GM12865 (cell line): Measurements from ENCODE around the gene MSX2.

ENCODE experiments used
- DNase-seq: peaks from one replicate; pipeline ENCODE4 v3.0.0; 2010; ENCODE audit warnings: low read depth
- H3K4me3 ChIP-seq: 2 replicates; pipeline ENCODE4 v1.5.1; 2011; ENCODE audit warnings: mild to moderate bottlenecking, low read depth, low read length, control low read depth
- TF ChIP-seq, protein P1 (sequence below): IDR thresholded peaks from 2 replicates; pipeline ENCODE4 v1.5.1; 2011; ENCODE audit warnings: low read length, control low read depth, low read depth, inconsistent platforms; ENCODE audit not compliant: insufficient read depth; ENCODE audit errors: missing control alignments

MSX2 gene

DNA sequence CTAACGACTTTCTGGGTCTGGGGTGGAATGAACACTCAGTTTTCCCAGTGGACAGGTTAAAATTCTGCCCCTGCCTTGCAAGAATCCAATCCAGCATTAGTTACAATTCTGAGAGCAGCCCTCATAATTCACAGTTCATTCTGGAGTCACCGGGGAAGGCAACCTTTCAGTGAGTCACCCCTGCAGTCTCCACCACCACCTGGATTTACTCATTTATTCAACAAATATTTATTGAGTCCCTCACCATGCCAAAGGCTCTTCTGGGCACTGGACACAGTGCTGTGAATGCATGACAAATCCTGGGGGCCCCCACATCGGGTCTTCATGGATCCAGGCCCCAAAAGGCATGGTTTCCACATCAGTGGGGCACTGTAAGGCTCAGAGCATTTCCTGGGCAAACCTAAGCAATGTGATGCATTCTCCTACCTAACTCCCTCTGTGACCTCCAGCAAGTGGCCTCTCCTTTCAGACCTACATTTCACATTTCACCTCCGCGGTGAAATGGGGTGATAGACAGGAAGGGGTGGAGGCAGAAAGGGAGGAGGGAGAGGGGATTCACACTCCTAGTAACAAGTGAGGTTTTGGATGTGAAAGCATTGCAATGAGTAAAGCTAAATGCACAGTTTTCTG, 6.4 kb upstream of the MSX2 start:
- DNase-seq: no peak
- no peak overlapping the region for H3K4me3 ChIP-seq
- TF ChIP-seq, protein P1, sequence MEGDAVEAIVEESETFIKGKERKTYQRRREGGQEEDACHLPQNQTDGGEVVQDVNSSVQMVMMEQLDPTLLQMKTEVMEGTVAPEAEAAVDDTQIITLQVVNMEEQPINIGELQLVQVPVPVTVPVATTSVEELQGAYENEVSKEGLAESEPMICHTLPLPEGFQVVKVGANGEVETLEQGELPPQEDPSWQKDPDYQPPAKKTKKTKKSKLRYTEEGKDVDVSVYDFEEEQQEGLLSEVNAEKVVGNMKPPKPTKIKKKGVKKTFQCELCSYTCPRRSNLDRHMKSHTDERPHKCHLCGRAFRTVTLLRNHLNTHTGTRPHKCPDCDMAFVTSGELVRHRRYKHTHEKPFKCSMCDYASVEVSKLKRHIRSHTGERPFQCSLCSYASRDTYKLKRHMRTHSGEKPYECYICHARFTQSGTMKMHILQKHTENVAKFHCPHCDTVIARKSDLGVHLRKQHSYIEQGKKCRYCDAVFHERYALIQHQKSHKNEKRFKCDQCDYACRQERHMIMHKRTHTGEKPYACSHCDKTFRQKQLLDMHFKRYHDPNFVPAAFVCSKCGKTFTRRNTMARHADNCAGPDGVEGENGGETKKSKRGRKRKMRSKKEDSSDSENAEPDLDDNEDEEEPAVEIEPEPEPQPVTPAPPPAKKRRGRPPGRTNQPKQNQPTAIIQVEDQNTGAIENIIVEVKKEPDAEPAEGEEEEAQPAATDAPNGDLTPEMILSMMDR: no peak

DNA sequence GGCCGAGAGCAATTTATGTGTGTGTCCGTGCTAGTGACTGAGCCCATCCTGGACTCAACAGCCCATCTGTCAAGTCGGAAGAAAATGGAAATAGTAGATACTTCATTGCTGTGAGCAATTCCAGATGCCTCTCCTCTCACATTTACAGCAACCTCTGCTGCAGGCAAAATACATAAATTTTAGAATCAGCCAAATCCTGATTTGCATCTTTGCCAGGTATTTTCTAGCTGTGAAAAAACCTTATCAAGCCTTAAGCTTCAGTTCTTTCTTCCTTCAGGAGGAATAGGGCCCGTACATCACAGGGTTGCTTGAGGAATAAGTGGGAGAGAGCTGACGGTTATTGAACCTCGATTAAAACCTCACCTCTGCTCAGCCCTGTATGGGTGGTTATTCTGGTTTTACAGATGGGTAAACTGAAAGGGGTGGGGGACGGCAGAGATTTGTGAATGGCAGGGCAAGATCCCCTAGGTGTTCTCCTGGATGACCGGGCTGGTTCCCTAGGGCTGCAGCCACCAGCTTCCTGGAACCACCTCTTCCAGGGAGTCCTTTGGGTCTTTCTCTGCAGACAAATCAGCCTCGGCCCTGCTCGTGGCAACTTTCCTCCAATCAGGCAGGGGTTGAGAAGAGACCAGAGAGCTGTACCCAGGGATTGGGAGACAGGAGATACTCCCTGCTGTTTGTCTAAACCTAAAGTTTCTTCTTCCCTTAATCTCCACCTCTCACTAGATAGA, 5.3 kb upstream of the MSX2 start:
- DNase-seq: no peak
- no peak overlapping the region for H3K4me3 ChIP-seq
- TF ChIP-seq, protein P1: no peak

DNA sequence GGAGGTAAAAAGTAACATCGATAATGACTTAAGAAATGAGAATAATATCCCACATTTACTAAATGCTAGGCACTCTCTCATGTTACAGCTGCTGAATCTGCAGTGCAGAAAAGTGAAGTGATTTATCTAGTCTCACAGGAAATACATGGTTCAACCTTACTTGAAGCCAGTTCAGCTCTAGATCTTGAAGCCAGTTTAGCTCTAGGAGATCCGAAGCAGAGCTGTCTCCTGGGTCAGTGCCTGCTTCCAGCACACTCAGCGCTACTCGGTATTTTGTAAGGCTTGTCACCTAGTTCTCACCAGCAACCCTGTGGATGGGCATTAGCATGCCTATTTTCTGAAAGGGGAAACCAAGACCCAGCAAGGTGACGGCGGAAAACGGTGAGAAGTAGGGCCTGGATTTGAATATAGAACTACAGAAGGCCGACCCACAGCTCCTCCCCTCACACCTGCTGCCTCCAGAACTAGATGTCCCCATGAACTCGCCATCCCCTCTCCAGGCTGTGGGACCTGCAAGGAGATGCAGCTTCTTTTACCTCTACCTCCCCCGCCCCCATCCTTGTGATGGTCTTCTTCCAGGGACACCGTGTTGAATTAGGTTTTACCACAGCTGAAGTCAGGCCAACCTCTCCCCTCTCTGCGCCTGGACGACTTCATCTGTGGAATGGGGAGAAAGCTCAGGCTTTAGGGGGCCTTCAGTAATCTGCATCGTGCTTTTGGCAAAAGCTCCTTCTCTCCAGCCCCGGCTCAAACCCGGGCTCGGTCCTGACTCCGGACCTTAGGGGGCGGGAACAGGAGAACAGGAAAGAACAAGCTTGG, 4.4 kb upstream of the MSX2 start:
- TF ChIP-seq, protein P1: no peak
- no peak for DNase-seq
- H3K4me3 ChIP-seq: no peak overlapping the region

DNA sequence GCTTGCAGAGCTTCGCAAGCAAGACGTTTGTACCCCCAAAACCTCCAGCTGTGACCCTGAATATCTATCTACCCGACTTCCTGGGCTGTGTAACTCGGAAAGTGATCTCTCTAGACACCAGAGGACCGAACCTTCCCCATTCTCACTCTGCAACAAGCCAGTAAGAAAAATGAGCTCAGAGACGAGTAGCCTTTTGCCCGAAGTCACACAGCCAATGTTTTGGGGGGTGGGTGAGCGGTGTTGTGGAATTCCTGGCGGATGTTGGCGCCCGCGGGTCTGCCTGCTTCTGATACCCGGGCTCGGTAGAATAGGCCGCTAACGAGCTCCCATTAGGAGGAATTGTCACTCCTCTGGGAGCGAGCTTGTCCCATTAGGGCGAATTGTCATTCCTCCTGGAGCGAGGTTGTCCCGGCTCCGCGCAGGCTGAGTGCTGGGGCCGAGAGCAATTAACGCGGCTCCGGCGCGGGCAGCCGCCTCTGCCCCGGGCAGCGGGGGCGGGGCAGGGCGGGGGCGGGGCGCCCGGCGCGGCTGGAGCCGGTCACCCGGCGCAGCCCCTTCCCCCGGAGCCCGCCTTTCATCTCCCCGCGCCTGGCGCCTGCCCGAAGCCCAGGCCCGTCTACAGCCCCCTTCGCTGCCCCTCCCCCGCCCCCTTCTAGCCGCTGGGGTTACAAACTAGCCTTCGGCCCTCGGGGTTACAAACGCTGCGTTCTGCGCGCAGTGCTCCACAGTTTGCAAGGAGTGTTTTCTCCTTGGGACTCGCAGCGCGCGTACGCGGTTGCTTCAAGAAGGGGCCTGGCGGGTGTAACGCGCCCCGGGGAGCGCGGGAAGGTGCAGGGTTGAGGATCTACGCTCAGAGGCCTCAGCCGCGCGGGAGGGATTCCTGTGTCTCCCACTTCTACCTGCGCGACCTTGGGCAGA, 3.5 kb upstream of the MSX2 start:
- TF ChIP-seq, protein P1: no peak
- H3K4me3 ChIP-seq: no peak overlapping the region
- DNase-seq: no peak

DNA sequence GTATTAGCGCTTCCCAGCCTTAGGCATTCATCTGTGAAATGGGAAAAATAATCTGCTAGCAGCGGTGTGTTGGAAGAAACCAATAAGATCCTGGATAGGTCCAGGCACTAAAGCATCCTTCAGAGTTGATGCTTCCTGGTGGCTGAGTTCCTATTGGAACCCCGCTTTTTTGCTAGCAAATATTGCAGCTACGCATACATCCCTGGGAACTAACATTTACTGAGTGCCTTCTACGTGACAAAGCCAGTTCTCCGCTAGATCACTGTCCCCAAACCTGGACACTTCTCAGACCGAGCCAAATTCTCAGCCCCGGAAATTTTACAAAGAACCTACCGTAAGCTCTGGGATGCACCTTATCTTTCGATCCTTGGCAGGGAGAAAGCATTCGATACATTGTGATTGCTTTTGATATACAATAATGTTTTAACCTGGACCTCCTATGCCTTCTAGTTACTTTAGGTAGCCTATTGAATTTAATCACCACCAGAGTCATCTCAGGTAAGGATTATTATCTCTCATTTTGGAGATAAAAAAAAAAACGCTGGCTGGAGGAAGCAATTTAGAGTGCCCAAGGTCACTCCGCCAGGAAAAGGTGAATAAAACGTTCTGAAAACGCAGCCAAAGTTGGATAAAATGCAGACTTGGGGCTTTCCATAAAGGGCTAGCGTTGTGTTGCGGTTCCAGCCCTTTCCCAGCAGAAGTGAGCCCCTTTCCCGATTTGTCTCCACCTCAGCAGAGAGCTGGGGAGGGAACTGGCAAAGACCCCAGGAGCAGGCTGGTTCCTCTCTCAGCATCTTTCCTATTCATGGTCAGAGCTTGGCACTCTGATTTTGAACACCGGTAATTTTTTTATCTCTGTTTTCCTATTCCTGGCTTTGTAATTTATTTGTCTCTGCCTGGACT, 2.6 kb upstream of the MSX2 start:
- DNase-seq: no peak
- H3K4me3 ChIP-seq: no peak overlapping the region
- TF ChIP-seq, protein P1: no peak
